ENCODE data around the gene KIF26B. TPM values are rescaled to one million over a fixed set of nuclear protein-coding genes. Genes with fewer than 3 reads are reported as not detected.

Gene KIF26B
- total and polyA plus RNA-seq, 7 donors: 0.01 to 0.32 (median 0.06) TPM

- TF ChIP-seq, protein P1, sequence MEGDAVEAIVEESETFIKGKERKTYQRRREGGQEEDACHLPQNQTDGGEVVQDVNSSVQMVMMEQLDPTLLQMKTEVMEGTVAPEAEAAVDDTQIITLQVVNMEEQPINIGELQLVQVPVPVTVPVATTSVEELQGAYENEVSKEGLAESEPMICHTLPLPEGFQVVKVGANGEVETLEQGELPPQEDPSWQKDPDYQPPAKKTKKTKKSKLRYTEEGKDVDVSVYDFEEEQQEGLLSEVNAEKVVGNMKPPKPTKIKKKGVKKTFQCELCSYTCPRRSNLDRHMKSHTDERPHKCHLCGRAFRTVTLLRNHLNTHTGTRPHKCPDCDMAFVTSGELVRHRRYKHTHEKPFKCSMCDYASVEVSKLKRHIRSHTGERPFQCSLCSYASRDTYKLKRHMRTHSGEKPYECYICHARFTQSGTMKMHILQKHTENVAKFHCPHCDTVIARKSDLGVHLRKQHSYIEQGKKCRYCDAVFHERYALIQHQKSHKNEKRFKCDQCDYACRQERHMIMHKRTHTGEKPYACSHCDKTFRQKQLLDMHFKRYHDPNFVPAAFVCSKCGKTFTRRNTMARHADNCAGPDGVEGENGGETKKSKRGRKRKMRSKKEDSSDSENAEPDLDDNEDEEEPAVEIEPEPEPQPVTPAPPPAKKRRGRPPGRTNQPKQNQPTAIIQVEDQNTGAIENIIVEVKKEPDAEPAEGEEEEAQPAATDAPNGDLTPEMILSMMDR (IDR thresholded peaks at IDR 0.05): no peak
- no peak for ATAC-seq
These were observed 279.5 kb downstream of the KIF26B start for GRCh38 chr1:245434280-245434679.

DNA sequence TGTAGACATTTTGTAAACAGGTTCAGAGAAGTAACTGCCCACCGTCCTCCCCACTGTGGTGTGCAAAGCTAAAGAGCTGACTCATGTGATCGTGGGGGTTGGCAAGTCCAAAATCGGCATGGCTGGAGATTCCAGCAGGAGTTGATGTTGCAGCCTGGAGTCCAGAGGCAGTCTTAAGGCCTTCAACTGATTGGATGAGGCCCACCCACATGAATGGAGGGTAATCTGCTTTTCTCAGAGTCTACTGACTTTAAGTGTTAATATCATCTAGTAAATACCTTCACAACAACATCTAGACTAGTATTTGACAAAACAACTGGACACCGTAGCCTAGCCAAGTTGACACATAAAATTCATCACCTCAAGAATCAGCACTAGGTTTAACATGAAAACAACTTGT, 281.6 kb downstream of the KIF26B start:
- H3K36me3 ChIP-seq (ENCODE audit: insufficient read depth in 1 of 2, low read depth in 1 of 2): no peaks in the 10 kb centered on the region
- TF ChIP-seq, protein P1 (IDR thresholded peaks at IDR 0.05): no peak
- intact Hi-C loops (cut with DNase I): no loop called here
- no peak overlapping the region for H3K27ac ChIP-seq
- H3K4me1 ChIP-seq: no peaks in the 10 kb centered on the region
- H3K27me3 ChIP-seq (ENCODE audit: insufficient read depth in 3 of 3, low read length in 2 of 3): peaks cover 0 to 2% (median 2%) of the 10 kb centered on the region in 3 donors
- 90 to 97% (median 91%) methylated on average over 4 of the region's 4 CpGs for WGBS, 3 donors
- ATAC-seq (no peak), DNase-seq (no peak)
- no peak overlapping the region for H3K4me3 ChIP-seq
- H3K9me3 ChIP-seq: no peaks in the 10 kb centered on the region

More at GRCh38 chr1:245434280-245434679, 279.5 kb downstream of the KIF26B start:
- no peak overlapping the region for H3K4me3 ChIP-seq
- H3K4me1 ChIP-seq: no peaks in the 10 kb centered on the region
- DNase-seq: no peak
- H3K9me3 ChIP-seq: no peaks in the 10 kb centered on the region
- intact Hi-C loops (cut with DNase I): no loop called here
- WGBS, 3 donors: 85 to 94% (median 92%) methylated on average over 1 of the region's 1 CpG
- H3K27me3 ChIP-seq (ENCODE audit: insufficient read depth in 3 of 3, low read length in 2 of 3): peaks cover 0 to 2% (median 2%) of the 10 kb centered on the region in 3 donors
- no peak overlapping the region for H3K27ac ChIP-seq
- no peaks in the 10 kb centered on the region for H3K36me3 ChIP-seq (ENCODE audit: insufficient read depth in 1 of 2, low read depth in 1 of 2)

DNA sequence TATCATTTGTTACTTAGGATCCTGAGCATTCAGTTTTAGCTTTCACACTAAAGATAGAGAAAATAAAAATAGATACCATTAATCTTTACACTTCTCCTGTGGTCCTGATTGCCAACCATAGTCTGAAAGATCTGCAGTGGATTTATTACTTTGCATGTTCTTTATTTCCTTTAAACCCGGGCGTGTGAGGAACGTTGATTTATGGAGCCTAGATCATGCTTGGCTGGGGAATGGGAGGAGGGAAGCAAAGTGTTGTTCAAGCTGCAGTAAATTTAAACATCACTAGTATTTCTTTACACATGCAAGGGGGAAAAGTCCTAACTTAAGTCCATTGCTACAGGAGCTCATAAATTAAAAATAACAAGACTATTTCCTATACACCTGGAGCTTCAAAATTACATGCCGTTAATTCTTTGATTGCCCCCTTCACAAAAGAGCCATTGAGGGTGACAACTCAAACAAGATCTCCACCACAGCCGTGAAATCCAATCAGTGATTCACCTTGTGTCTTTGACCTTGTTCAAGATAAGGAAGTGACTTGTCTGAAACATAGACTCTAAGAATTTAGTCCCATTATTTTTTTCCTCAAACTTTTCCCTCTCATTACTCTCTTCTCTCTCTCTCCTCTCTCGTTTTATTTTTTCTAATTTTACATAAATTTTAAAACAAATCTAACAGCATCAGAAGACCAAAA, 282.7 kb downstream of the KIF26B start:
- no peak for DNase-seq
- no peak overlapping the region for H3K4me3 ChIP-seq
- no peak for ATAC-seq
- H3K4me1 ChIP-seq: no peaks in the 10 kb centered on the region
- H3K27ac ChIP-seq: no peak overlapping the region
- 24 to 30% (median 27%) methylated on average over 6 of the region's 6 CpGs for WGBS, 3 donors
- no peaks in the 10 kb centered on the region for H3K9me3 ChIP-seq
- peaks cover 0 to 2% (median 2%) of the 10 kb centered on the region in 3 donors for H3K27me3 ChIP-seq (ENCODE audit: insufficient read depth in 3 of 3, low read length in 2 of 3)
- H3K36me3 ChIP-seq (ENCODE audit: insufficient read depth in 1 of 2, low read depth in 1 of 2): no peaks in the 10 kb centered on the region
- intact Hi-C loops (cut with DNase I): no loop called here
- TF ChIP-seq, protein P1 (IDR thresholded peaks at IDR 0.05): no peak

DNA sequence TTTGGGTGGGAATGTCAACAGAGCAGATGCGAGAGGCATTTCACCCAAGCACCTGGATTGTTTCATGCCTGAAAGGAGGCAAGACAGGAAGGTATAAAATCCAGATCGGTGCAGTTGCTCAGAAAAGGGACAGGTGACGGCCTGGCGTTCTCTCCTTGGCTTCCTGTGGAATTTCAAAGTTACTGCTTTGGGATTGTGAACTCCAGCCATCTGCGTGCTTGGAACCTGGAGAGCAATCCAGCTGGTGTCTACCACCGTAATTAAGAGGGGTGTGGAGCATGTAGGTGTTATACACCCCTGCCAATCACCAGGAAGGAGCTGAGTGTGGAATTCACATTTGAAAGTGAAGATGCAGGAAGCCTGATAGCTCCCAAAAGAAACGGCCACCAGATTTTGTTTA, 286.1 kb downstream of the KIF26B start:
- DNase-seq: no peak
- Histone ChIP-seq H3K36me3 (ENCODE audit: insufficient read depth in 1 of 2, low read depth in 1 of 2) (no peaks in the 10 kb centered on the region), H3K4me1 (no peaks in the 10 kb centered on the region), H3K9me3 (no peaks in the 10 kb centered on the region), H3K27ac (no peak overlapping the region), H3K27me3 (ENCODE audit: insufficient read depth in 3 of 3, low read length in 2 of 3) (peaks cover 0 to 2% (median 2%) of the 10 kb centered on the region in 3 donors), H3K4me3 (no peak overlapping the region)
- WGBS, 3 donors: 20 to 30% (median 25%) methylated on average over 7 of the region's 7 CpGs
- intact Hi-C loops (cut with DNase I): no loop called here
- no peak for ATAC-seq
- TF ChIP-seq, protein P1 (IDR thresholded peaks at IDR 0.05): no peak

DNA sequence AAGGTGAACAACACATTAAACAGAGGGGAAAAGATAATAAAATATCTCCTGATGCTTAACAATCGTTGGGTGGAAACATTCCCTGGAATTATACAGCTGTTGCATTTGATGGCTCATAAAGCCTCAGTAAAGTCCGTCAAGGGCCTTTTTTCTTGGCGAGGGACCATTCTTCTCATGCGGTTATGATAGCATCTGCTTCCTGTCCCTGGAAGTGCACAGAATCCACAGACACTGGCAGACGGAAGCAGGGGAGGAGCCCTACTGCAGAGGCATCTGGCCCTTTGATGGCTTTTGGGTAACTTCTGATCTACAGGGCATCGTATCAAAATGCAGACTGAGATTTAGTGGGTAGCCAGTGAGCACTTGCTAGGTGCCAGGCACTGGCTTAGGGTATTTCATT, 286.9 kb downstream of the KIF26B start:
- Histone ChIP-seq H3K4me1 (no peaks in the 10 kb centered on the region), H3K27me3 (ENCODE audit: insufficient read depth in 3 of 3, low read length in 2 of 3) (peaks cover 0 to 2% (median 2%) of the 10 kb centered on the region in 3 donors), H3K27ac (no peak overlapping the region), H3K36me3 (ENCODE audit: insufficient read depth in 1 of 2, low read depth in 1 of 2) (no peaks in the 10 kb centered on the region), H3K9me3 (no peaks in the 10 kb centered on the region), H3K4me3 (no peak overlapping the region)
- DNase-seq: no peak
- intact Hi-C loops (cut with DNase I): no loop called here
- no peak for ATAC-seq
- TF ChIP-seq, protein P1 (IDR thresholded peaks at IDR 0.05): no peak
- 0 to 3% (median 3%) methylated on average over 6 of the region's 6 CpGs for WGBS, 3 donors
